Effector memory CD8-positive, alpha-beta T cell (primary cell): ENCODE data around the gene LORICRIN.
"Not testable (repeated sequence)": the region's sequence is repeated elsewhere in the genome, so short reads cannot be mapped to it uniquely, and the experiment has no call there.

Experiments used
- ATAC-seq: fragments of 150-1000 bp; cut with Tn5 transposase; replicated peaks from 2 replicates; pipeline ENCODE4 v1.10.0; 2021; ENCODE audit warnings: mild to moderate bottlenecking, moderate library complexity
- DNase-seq, 3 experiments: peaks; one replicate each; pipeline ENCODE4 v3.0.0; 2021
- H3K27ac Mint-ChIP-seq, 2 donors: one replicate each; pipeline ENCODE4 v1.8.0; 2022; ENCODE audit warnings: mild to moderate bottlenecking in 2 of 2, mixed read lengths in 2 of 2, moderate library complexity in 2 of 2
- H3K27me3 Mint-ChIP-seq, 2 donors: one replicate each; pipeline ENCODE4 v1.8.0; 2022; ENCODE audit warnings: mixed read lengths in 2 of 2
- H3K36me3 Mint-ChIP-seq: one replicate; pipeline ENCODE4 v1.8.0; 2022; ENCODE audit warnings: mild to moderate bottlenecking, moderate library complexity, mixed read lengths; ENCODE audit not compliant: insufficient read depth
- H3K4me1 Mint-ChIP-seq, 2 donors: one replicate each; pipeline ENCODE4 v1.8.0; 2022; ENCODE audit warnings: low read depth in 2 of 2, mixed read lengths in 2 of 2
- H3K4me3 Mint-ChIP-seq, 2 donors: one replicate each; pipeline ENCODE4 v1.8.0; 2022; ENCODE audit warnings: mild to moderate bottlenecking in 2 of 2, mixed read lengths in 2 of 2, moderate library complexity in 2 of 2
- H3K9me3 Mint-ChIP-seq, 2 donors: one replicate each; pipeline ENCODE4 v1.8.0; 2022; ENCODE audit warnings: mixed read lengths in 2 of 2
- total RNA-seq, 9 experiments: gene quantifications; one replicate each; lab custom pipeline; 2026; lab: John Stamatoyannopoulos, UW

The LORICRIN gene, protein sequence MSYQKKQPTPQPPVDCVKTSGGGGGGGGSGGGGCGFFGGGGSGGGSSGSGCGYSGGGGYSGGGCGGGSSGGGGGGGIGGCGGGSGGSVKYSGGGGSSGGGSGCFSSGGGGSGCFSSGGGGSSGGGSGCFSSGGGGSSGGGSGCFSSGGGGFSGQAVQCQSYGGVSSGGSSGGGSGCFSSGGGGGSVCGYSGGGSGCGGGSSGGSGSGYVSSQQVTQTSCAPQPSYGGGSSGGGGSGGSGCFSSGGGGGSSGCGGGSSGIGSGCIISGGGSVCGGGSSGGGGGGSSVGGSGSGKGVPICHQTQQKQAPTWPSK
- total RNA-seq = 0 reads per million in 9 experiments

DNA sequence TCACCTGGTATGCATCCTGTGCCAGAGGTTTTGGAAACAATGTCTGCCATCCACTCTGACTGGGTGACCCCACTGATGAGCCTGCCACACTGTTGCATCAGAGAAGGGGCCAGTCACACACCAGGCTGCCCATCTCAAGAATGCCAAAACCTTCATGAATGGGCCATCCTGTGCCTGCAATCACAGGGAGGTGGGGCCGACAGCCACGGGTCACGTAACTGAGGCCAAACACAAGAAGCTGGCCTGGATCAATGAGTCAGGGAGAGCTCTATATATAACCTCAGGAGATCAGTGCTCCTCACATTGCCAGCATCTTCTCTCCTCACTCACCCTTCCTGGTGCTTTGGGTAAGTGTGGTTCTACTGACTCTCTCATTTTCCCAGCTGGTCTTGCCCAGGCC is at the start of gene LORICRIN:
Gene LORICRIN, plus strand, starts transcription at position 301 of the 400 bp plus-strand sequence. CDS start 1,263 bp downstream, outside the sequence.
- DNase-seq = no peak
- Mint-ChIP-seq H3K27me3 (peaks cover 62 to 66% of the 10 kb centered on the region in 2 donors), H3K36me3 (peaks cover 3% of the 10 kb centered on the region), H3K4me1 (peaks cover 20 to 23% of the 10 kb centered on the region in 2 donors), H3K9me3 (no peaks in the 10 kb centered on the region), H3K27ac (peak within 1 kb of the TSS; percentile 45 to 49), H3K4me3 (peak within 1 kb of the TSS; percentile 75 to 78)
- ATAC-seq = no peak

DNA sequence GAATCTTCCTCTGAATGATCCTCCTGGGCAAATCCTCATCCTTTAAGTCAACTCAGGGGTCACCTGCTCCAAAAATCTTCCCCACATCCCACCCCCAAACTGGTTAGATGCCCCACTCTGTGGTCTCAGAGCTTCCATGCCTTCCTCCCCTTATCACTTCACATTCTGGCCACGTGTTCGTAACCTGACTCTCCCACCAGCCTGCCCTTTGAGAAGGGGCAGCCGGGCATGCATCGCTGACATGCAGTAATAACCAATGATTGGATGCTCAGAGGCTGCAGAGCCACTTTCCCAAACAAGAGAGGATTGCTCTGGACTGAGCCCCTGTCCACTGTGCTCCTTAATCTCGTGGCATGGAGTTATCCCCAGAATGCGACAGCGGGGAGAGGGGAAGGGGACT is 49.3 kb upstream of the LORICRIN start:
- H3K9me3 Mint-ChIP-seq = no peaks in the 10 kb centered on the region
- H3K27me3 Mint-ChIP-seq = peaks cover 44 to 61% of the 10 kb centered on the region in 2 donors
- H3K4me3 Mint-ChIP-seq = no peak overlapping the region
- H3K27ac Mint-ChIP-seq = no peak overlapping the region
- H3K4me1 Mint-ChIP-seq = no peaks in the 10 kb centered on the region
- DNase-seq (no peak), ATAC-seq (no peak)
- no peaks in the 10 kb centered on the region for H3K36me3 Mint-ChIP-seq

DNA sequence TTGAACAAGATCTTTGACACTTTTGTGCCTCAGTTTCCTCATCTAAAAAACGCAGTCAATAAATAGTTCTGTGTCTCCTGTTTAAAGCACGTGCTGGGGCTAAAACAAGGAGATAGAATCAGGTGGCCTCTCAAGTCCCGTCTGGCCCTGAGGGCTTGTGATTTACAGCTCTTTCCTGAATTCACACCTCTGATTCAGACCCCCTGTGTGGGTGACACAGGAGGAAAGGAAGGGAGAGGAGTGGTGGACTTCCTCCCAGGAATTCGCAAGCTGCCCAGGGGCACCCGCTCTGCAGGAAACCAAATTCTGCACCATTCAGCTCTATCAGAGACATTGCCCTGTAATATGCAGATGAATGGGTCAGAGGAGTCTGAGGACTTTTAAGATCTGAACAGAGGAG is 47.3 kb upstream of the LORICRIN start:
- peaks cover 3% of the 10 kb centered on the region for H3K36me3 Mint-ChIP-seq
- no peaks in the 10 kb centered on the region for H3K9me3 Mint-ChIP-seq
- H3K27ac Mint-ChIP-seq = no peak overlapping the region
- ATAC-seq = no peak
- no peaks in the 10 kb centered on the region for H3K4me1 Mint-ChIP-seq
- no peak overlapping the region for H3K4me3 Mint-ChIP-seq
- peaks cover 37 to 56% of the 10 kb centered on the region in 2 donors for H3K27me3 Mint-ChIP-seq
- no peak for DNase-seq

DNA sequence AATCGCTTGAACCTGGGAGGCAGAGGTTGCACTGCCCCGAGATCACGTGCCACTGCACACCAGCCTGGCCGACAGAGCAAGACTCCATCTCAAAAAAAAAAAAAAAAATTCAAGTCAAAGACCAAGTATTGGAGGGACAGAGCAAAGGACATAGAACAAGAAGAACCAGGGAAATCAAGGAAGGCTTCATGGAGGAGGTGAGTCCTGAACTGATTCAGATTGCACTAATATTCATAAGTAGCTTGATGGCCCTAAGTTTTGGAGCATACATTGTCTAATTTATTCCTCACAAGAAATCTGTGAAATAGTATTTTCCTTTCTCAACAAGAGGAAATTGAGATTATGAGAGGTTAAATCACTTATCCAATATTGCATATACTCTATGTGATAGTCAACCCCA is 46.0 kb upstream of the LORICRIN start:
- H3K9me3 Mint-ChIP-seq = no peaks in the 10 kb centered on the region
- ATAC-seq = no peak
- H3K27me3 Mint-ChIP-seq = peaks cover 34 to 61% of the 10 kb centered on the region in 2 donors
- no peak for DNase-seq
- no peaks in the 10 kb centered on the region for H3K4me1 Mint-ChIP-seq
- no peak overlapping the region for H3K4me3 Mint-ChIP-seq
- H3K27ac Mint-ChIP-seq = no peak overlapping the region
- H3K36me3 Mint-ChIP-seq = peaks cover 3% of the 10 kb centered on the region

DNA sequence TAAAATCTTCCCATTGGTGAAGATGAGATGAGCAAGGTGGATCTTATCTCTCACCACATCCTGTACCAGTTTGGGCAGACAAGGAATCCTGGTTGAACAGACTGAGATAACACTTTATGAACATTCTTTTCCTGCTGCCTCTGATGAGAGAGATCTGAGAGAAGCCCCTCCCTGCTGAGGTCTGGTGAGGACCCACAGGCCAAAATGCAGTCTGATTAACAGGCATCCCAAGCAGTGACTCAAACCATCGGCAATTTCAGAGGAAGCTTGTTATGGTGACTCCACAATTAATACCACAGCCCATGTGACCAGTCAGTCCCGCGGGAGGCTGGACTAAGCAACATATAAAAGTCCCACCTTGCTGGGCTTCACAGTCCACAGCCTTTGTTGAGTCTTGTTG is 42.3 kb upstream of the LORICRIN start, which contains the start of gene PRR9:
Gene PRR9, plus strand, starts transcription at position 373 of the 400 bp plus-strand sequence. CDS start 561 bp downstream, outside the sequence.
- ATAC-seq = no peak
- H3K36me3 Mint-ChIP-seq = peaks cover 6% of the 10 kb centered on the region
- no peak within 1 kb of the TSS for H3K27ac Mint-ChIP-seq
- no peak for DNase-seq
- H3K4me1 Mint-ChIP-seq = no peaks in the 10 kb centered on the region
- H3K27me3 Mint-ChIP-seq = peaks cover 47 to 76% of the 10 kb centered on the region in 2 donors
- no peaks in the 10 kb centered on the region for H3K9me3 Mint-ChIP-seq
- no peak within 1 kb of the TSS for H3K4me3 Mint-ChIP-seq

DNA sequence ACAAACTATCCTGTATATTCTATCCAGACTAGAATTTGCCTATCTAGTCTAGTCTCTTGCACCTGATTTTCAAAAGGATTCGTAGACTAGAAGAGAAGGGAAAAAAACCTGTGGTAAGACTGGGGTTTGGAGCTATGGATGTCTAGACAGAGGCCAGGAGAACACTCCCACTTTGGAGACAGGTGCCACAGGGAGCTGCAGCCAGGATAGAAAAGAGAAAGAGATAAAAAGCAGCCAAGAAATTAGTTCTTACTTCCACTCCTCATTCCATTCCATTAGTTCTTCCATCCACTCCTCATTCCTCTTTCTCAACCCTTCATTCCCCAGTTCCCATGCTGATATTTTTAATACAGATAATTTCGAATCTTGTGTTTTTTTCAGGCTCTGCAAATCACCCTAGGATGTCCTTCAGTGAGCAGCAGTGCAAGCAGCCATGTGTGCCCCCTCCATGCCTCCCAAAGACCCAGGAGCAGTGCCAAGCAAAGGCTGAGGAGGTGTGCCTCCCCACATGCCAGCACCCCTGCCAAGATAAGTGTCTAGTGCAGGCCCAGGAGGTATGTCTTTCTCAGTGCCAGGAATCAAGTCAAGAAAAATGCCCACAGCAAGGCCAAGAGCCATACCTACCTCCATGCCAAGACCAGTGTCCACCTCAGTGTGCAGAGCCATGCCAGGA is 41.6 kb upstream of the LORICRIN start:
- Mint-ChIP-seq H3K27ac (no peak overlapping the region), H3K9me3 (no peaks in the 10 kb centered on the region), H3K36me3 (peaks cover 6% of the 10 kb centered on the region)

DNA sequence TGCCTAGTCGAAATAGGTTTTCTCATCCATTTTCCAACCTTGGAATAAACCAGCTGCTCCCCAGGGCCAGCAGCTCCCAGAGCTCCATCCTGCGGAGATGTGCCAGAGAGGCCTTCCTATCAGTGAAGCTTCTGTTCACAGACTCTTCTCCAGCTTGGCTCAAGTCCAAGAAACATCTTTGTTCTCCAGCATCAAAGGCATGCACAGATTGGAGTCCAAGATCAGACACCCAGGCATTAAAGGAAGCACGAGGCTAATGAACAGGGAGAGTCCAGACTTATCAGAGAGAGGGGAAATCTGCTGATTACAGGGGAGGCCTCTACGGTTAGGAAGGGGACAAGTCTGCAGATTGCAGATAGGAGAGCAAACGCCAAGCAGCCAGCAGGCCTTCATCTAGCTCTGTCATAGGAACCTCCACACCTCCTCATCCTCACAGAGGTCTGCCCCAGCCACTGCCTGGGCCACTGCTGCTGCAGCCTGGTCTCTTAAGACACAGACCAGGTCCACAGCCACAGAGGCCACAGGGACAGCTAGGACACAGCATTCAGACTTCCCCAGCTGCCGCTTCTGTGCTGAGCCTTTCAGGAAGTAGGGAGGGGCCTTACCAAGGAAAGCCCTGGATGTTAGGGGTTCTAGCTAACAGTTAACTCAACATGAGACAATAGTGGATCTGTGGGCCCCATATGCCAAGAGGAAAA is 38.7 kb upstream of the LORICRIN start:
- ATAC-seq (no peak), DNase-seq (no peak)
- no peak overlapping the region for H3K27ac Mint-ChIP-seq
- H3K36me3 Mint-ChIP-seq = peaks cover 6% of the 10 kb centered on the region
- peaks cover 38 to 75% of the 10 kb centered on the region in 2 donors for H3K27me3 Mint-ChIP-seq
- H3K4me1 Mint-ChIP-seq = peaks cover 2 to 5% of the 10 kb centered on the region in 2 donors
- H3K9me3 Mint-ChIP-seq = no peaks in the 10 kb centered on the region
- no peak overlapping the region for H3K4me3 Mint-ChIP-seq

More for the DNA sequence above, 41.6 kb upstream of the LORICRIN start:
- Mint-ChIP-seq H3K27me3 (peaks cover 45 to 75% of the 10 kb centered on the region in 2 donors), H3K4me1 (peaks cover 0 to under 1% of the 10 kb centered on the region in 2 donors), H3K4me3 (no peak overlapping the region)
- DNase-seq = no peak
- no peak for ATAC-seq

DNA sequence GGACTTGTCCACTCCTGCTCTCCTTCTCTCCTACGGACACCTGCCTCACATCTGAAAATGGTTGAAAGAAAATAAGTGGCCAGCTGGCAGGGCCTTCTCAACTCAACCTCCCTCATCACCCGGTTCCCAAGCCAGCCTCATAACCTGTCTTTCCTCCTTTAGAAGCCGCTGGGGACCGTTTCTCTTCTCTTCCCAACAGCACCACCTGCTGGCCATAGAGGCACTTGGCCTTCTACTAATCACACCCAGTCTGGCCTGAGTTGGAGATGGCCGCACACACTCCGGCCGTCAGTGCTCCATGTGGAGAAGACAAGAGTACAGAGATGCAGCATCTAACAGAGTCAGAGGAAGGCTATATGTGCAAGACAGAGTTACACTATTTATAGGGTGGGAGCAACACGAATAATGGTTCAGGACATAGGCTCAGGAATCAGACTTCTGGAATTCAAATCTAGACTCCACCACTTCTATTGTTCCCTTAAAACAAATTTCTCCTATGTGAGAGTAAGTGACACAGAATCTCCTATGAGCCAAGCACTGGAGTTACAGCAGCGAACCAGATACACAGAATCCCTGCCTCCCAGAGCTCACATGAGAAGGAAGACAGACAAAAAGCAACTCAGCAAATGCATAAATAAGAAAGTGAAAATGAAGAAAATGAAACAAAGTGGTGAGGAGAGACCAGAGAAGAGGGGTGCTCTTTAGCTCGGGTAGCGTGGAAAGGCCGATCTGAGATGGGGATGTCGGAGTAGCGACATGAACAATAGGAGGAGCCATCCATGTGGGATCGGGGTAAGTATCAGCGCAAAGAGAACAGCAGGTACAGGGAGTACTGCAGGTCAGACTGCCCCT is 36.2 kb upstream of the LORICRIN start:
- H3K9me3 Mint-ChIP-seq, H3K4me1 Mint-ChIP-seq, H3K4me3 Mint-ChIP-seq, H3K27ac Mint-ChIP-seq, H3K36me3 Mint-ChIP-seq: not testable (repeated sequence)
- ATAC-seq (peak; percentile 58), DNase-seq (peak; percentile 22 to 36 (median 29))
- H3K27me3 Mint-ChIP-seq = peaks cover 34 to 62% of the 10 kb centered on the region in 2 donors

DNA sequence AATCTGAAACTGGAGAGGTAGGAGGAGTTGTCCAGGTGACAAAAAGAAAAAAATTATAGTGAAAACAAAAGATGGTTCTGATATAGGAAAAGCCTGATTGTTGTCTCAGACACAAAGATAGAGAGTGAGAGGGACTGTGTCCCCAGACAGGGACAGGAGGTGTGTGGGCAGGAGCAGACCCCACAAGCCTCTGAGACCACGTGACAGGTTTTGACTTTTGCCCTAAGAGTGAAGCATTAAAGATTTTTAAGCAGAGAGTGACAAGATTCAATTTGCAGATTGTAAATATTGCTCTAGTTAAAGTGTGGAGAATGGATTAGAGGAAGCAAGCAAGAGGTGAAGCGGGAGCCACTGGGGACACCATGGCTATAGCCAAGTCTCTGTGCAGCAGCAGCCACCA is 31.7 kb upstream of the LORICRIN start:
- Mint-ChIP-seq H3K27me3 (peaks cover 41 to 50% of the 10 kb centered on the region in 2 donors), H3K27ac (no peak overlapping the region), H3K4me3 (no peak overlapping the region), H3K4me1 (peaks cover 2 to 5% of the 10 kb centered on the region in 2 donors), H3K9me3 (no peaks in the 10 kb centered on the region), H3K36me3 (no peaks in the 10 kb centered on the region)
- DNase-seq (no peak), ATAC-seq (no peak)

DNA sequence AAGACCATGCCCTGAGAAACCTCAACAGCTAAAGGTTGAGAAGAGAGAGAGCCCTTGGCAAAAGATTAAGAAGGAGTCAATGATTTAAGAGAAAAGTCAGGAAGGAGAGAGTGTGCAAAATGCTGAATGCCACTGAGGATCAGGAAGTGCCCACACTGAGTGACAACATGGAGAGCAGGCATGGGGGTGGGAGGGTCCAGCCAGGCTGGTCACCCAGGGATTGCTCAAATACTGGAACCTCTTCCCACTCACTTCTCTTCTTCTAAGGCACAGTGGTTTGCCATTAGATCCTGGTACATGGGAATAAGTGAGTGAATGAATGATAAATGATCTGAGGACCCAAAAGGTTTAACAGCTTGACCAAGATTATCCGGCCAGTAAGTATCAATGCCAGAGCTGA is 31.0 kb upstream of the LORICRIN start:
- Mint-ChIP-seq H3K4me3 (no peak overlapping the region), H3K9me3 (no peaks in the 10 kb centered on the region), H3K27ac (no peak overlapping the region), H3K4me1 (no peaks in the 10 kb centered on the region), H3K36me3 (no peaks in the 10 kb centered on the region), H3K27me3 (peaks cover 40 to 49% of the 10 kb centered on the region in 2 donors)
- no peak for ATAC-seq
- DNase-seq = no peak

DNA sequence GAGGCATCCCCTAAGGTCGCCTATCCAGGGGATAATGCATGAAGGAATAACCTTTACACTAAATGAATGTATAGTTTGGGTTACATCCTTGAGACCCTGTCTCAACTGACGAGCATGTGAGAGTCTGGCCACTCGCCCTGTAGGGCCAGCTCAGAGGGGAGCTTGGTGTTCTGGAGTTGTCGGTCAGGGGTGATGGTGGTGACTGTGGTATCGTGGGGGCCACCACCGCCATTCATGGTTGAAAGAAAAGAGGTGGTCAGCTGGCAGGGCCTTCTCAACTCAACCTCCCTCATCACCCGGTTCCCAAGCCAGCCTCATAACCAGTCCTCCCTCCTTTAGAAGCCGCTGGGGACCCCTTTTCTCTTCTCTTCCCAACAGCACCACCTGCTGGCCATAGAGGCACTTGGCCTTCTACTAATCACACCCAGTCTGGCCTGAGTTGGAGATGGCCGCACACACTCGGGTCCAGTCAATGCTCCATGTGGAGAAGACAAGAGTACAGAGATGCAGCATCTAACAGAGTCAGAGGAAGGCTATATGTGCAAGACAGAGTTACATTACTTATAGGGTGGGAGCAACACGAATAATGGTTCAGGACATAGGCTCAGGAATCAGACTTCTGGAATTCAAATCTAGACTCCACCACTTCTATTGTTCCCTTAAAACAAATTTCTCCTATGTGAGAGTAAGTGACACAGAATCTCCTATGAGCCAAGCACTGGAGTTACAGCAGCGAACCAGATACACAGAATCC is 30.2 kb upstream of the LORICRIN start:
- ATAC-seq, H3K27ac Mint-ChIP-seq: not testable (repeated sequence)
- peak in 2 of 3 experiments; percentile 7 for DNase-seq

DNA sequence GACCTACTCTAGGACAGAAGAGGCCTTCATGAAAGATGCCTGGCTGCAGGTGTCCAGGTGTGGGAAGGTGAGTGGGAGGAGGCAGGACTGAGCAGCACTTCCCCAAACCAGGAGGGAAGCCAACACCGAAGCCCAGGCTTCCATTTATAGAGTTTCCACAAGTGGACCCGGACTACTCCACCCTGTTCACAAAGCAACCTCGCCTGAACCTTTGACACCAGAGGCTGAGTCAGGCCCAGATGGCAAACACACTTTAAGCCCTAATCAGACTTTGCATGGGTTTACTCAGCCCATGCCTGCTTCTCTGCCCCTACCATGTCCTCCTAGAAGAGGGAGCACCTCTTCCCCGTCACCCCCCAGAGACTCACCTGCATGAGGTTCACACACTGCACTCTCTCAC is 28.1 kb upstream of the LORICRIN start:
- Mint-ChIP-seq H3K36me3 (no peaks in the 10 kb centered on the region), H3K9me3 (no peaks in the 10 kb centered on the region), H3K27ac (no peak overlapping the region), H3K27me3 (peaks cover 43 to 45% of the 10 kb centered on the region in 2 donors), H3K4me1 (no peaks in the 10 kb centered on the region), H3K4me3 (no peak overlapping the region)
- ATAC-seq = no peak
- DNase-seq = no peak

More for the DNA sequence above, 30.2 kb upstream of the LORICRIN start:
- not testable (repeated sequence) for H3K4me3 Mint-ChIP-seq, H3K9me3 Mint-ChIP-seq, H3K4me1 Mint-ChIP-seq, H3K36me3 Mint-ChIP-seq
- peaks cover 37 to 41% of the 10 kb centered on the region in 2 donors for H3K27me3 Mint-ChIP-seq
